ENCODE results near the gene C17orf50. TPM values are rescaled to one million over a fixed set of nuclear protein-coding genes. Genes with fewer than 3 reads are reported as not detected.

The C17orf50 gene
- total RNA-seq, 1 donor = not detected

GRCh38 chr17:35716897-35717465, 43.7 kb upstream of the C17orf50 start:
- no peak for TF ChIP-seq CTCF (IDR thresholded peaks at IDR 0.05; ENCODE audit: insufficient read depth, low read length)
- no peak for DNase-seq (ENCODE audit: low read depth)

DNA sequence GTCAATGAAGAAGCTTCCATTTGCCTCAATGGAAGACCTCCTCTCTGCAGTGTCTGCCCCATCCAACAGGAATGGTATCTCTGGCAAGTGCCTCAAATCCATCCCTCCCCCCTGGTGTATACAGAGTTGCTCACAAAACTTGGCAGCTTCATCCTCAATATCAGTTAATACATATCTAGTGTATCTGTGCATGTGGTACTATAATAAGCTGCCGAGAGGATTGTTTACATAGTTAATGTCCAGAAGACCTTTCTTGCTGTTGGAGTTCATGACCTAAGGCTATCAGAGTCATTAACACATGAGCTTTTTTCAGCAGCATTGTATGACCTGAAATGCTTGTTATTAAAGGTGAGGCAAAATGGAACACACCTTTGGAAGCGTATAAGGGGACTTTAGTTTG, 43.2 kb upstream of the C17orf50 start:
- H3K4me3 ChIP-seq (ENCODE audit: low read depth, low read length) = no peak overlapping the region
- no peak for TF ChIP-seq CTCF (IDR thresholded peaks at IDR 0.05; ENCODE audit: insufficient read depth, low read length)
- DNase-seq (ENCODE audit: low read depth) = no peak

More at GRCh38 chr17:35716897-35717465, 43.7 kb upstream of the C17orf50 start:
- H3K4me3 ChIP-seq (ENCODE audit: low read depth, low read length) = no peak overlapping the region

DNA sequence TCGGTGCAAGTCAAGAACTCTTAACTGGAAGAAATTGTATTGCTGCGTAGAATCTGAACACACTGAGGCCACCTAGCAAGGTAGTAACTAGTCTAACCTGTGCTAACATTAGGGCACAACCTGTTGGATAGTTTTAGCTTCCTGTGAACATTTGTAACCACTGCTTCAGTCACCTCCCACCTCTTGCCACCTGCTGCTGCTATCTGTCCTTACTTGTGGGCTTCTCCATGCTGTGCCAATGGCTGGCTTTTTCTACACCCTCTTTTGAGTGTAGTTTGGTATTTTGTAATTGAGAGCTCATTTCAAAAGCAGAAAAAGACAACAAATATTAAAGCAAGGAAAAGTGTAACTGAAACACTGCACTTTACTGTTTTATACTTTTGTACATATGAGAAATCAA, 37.0 kb upstream of the C17orf50 start:
- DNase-seq (ENCODE audit: low read depth) = no peak
- H3K4me3 ChIP-seq (ENCODE audit: low read depth, low read length) = no peak overlapping the region
- TF ChIP-seq CTCF (IDR thresholded peaks at IDR 0.05; ENCODE audit: insufficient read depth, low read length) = no peak

DNA sequence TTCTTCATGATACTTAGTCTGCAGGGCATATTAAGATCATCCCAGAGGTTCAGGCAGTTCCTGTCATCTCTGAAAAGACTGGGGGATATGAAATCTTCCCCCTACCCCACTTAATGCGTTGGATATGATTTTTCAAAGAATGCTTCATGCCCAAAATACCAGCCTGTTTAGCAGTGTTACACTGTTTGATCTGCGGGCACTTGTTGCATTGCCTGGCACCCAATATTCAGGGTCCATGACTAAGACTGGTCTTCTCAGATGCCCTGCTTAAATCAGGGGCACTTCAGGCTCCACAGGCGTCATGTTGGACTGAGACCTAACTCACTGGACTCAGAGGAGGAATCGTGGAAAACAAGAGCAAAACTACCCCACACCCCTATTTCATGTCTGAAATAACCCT, 35.6 kb upstream of the C17orf50 start:
- DNase-seq (ENCODE audit: low read depth) = no peak
- TF ChIP-seq CTCF (IDR thresholded peaks at IDR 0.05; ENCODE audit: insufficient read depth, low read length) = no peak
- H3K4me3 ChIP-seq (ENCODE audit: low read depth, low read length) = no peak overlapping the region

- no peak for DNase-seq (ENCODE audit: low read depth)
- no peak overlapping the region for H3K4me3 ChIP-seq (ENCODE audit: low read depth, low read length)
- no peak for TF ChIP-seq CTCF (IDR thresholded peaks at IDR 0.05; ENCODE audit: insufficient read depth, low read length)
Observed at GRCh38 chr17:35725802-35726126, 34.9 kb upstream of the C17orf50 start.

DNA sequence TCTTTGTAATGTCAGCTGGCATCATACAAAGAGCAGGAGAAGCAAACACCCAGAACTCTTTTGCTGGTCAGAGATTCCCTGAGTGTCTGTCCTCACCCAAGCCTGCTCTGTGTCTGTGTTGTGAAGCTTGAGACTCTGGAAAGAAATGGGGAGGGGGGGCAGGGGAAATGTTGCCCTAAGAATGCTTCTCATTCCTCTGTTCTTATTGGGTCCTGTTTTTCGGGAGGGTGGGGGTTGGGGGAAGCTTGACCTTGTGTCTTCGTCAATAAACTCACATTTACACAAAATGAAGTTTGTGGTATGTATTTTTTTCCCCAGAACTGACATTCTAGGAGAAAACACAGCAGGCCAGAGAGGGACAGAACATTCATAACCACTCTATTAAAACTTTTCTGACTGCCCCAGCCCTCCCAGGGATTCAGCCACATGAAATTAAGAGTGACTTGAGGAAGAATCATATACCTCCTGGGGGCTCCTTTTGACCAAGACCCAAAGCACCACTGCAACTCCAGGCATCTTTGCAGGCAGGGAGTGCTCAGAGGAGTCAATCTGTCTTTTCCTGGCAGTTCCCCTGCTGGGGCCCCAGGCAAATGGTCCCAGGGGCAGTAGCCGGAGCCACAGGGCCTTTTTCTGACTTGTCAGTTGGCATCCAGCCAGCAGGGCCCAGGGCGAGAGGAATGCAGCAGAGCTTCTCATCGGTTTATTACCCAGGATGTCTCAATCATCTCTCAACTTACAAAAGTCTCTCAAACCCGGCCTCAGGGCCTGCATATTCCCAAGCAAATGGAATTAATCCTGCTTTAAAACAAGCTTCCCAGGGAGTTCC, 34.3 kb upstream of the C17orf50 start:
- DNase-seq (ENCODE audit: low read depth) = peak; percentile 77
- H3K4me3 ChIP-seq (ENCODE audit: low read depth, low read length) = no peak overlapping the region
- no peak for TF ChIP-seq CTCF (IDR thresholded peaks at IDR 0.05; ENCODE audit: insufficient read depth, low read length)

All from fibroblast of the aortic adventitia (primary cell).